GM23338 (cell line): ENCODE data around the gene MOCS3.

Experiments
- CREB1 ChIP-seq: fragments of 250-450 bp; sonication (Bioruptor Pico); IDR thresholded peaks from 2 replicates; pipeline ENCODE4 v1.5.0; 2020; ENCODE audit warnings: low read depth, mild to moderate bottlenecking, moderate library complexity
- EZH2 ChIP-seq: fragments of 200-600 bp; sonication (generic); IDR thresholded peaks from one replicate; pipeline ENCODE4 v1.8.0; 2017; ENCODE audit warnings: antibody characterized with exemption, mild to moderate bottlenecking, low read depth; ENCODE audit not compliant: unreplicated experiment
- EZH2phosphoT487 ChIP-seq: fragments of 200-600 bp; sonication (generic); IDR thresholded peaks from one replicate; pipeline ENCODE4 v1.8.1; 2018; ENCODE audit warnings: antibody characterized with exemption; ENCODE audit not compliant: unreplicated experiment
- JUNB ChIP-seq: IDR thresholded peaks from one replicate; pipeline ENCODE4 v1.6.1; 2016; ENCODE audit warnings: antibody characterized with exemption; ENCODE audit not compliant: unreplicated experiment
- NANOG ChIP-seq: IDR thresholded peaks from 2 replicates; pipeline ENCODE4 v1.6.1; 2016; ENCODE audit warnings: antibody characterized with exemption, borderline replicate concordance
- POLR2AphosphoS5 ChIP-seq: IDR thresholded peaks from 2 replicates; pipeline ENCODE4 v1.6.1; 2016; ENCODE audit warnings: antibody characterized with exemption, low read depth
- STAT1 ChIP-seq: IDR thresholded peaks from one replicate; pipeline ENCODE4 v1.6.1; 2016; ENCODE audit warnings: antibody characterized with exemption; ENCODE audit not compliant: unreplicated experiment
- ZNF114 ChIP-seq: fragments of 250-450 bp; sonication (Bioruptor Pico); IDR thresholded peaks from 2 replicates; pipeline ENCODE4 v1.5.0; 2020; ENCODE audit warnings: mild to moderate bottlenecking, moderate library complexity
- ZNF331 ChIP-seq: fragments of 250-450 bp; sonication (Bioruptor Pico); IDR thresholded peaks from 2 replicates; pipeline ENCODE4 v1.5.0; 2020; ENCODE audit warnings: low read depth, mild to moderate bottlenecking, moderate library complexity
- TF ChIP-seq, protein P1 (sequence below): fragments of 250-450 bp; sonication (Bioruptor Pico); IDR thresholded peaks from 2 replicates; pipeline ENCODE4 v1.5.0; 2020; ENCODE audit warnings: mild to moderate bottlenecking, moderate library complexity
- TF ChIP-seq, protein P2 (sequence below), 2 experiments: fragments of 200-600 bp in 1 of 2; sonication (generic) in 1 of 2; conservative IDR thresholded peaks; 2 replicates each; pipeline versions ENCODE4 v1.5.1 to v1.6.1; 2016 to 2017; ENCODE audit warnings: antibody characterized with exemption in 2 of 2, low read depth in 2 of 2, mild to moderate bottlenecking in 2 of 2, moderate library complexity in 1 of 2
- TF ChIP-seq, protein P3 (sequence below): IDR thresholded peaks from one replicate; pipeline ENCODE4 v1.6.1; 2018; ENCODE audit warnings: antibody characterized with exemption; ENCODE audit not compliant: unreplicated experiment
- TF ChIP-seq, protein P4 (sequence below): IDR thresholded peaks from 2 replicates; pipeline ENCODE4 v1.6.1; 2016; ENCODE audit warnings: antibody characterized with exemption

DNA sequence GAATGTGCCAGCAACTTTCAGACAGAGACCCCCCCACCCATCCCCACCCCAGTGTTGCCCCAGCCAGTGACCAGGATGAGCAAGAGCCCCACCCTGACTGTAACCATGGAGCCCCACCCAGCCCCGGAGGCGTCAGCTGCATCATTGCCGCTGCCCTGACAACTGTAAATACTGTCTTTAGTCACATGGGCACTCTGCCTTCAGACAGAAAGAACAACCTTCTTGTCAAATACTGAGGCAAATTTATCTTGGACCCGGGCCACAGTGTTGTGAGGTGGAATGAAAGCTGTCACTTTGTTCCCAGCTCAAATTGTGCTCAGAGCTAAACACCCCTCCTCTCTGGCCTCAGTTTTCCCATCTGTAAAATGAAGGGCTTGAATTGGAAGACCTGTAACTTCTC lies 23.7 kb downstream of the MOCS3 start:
- no peak for TF ChIP-seq POLR2AphosphoS5
- TF ChIP-seq, protein P1, sequence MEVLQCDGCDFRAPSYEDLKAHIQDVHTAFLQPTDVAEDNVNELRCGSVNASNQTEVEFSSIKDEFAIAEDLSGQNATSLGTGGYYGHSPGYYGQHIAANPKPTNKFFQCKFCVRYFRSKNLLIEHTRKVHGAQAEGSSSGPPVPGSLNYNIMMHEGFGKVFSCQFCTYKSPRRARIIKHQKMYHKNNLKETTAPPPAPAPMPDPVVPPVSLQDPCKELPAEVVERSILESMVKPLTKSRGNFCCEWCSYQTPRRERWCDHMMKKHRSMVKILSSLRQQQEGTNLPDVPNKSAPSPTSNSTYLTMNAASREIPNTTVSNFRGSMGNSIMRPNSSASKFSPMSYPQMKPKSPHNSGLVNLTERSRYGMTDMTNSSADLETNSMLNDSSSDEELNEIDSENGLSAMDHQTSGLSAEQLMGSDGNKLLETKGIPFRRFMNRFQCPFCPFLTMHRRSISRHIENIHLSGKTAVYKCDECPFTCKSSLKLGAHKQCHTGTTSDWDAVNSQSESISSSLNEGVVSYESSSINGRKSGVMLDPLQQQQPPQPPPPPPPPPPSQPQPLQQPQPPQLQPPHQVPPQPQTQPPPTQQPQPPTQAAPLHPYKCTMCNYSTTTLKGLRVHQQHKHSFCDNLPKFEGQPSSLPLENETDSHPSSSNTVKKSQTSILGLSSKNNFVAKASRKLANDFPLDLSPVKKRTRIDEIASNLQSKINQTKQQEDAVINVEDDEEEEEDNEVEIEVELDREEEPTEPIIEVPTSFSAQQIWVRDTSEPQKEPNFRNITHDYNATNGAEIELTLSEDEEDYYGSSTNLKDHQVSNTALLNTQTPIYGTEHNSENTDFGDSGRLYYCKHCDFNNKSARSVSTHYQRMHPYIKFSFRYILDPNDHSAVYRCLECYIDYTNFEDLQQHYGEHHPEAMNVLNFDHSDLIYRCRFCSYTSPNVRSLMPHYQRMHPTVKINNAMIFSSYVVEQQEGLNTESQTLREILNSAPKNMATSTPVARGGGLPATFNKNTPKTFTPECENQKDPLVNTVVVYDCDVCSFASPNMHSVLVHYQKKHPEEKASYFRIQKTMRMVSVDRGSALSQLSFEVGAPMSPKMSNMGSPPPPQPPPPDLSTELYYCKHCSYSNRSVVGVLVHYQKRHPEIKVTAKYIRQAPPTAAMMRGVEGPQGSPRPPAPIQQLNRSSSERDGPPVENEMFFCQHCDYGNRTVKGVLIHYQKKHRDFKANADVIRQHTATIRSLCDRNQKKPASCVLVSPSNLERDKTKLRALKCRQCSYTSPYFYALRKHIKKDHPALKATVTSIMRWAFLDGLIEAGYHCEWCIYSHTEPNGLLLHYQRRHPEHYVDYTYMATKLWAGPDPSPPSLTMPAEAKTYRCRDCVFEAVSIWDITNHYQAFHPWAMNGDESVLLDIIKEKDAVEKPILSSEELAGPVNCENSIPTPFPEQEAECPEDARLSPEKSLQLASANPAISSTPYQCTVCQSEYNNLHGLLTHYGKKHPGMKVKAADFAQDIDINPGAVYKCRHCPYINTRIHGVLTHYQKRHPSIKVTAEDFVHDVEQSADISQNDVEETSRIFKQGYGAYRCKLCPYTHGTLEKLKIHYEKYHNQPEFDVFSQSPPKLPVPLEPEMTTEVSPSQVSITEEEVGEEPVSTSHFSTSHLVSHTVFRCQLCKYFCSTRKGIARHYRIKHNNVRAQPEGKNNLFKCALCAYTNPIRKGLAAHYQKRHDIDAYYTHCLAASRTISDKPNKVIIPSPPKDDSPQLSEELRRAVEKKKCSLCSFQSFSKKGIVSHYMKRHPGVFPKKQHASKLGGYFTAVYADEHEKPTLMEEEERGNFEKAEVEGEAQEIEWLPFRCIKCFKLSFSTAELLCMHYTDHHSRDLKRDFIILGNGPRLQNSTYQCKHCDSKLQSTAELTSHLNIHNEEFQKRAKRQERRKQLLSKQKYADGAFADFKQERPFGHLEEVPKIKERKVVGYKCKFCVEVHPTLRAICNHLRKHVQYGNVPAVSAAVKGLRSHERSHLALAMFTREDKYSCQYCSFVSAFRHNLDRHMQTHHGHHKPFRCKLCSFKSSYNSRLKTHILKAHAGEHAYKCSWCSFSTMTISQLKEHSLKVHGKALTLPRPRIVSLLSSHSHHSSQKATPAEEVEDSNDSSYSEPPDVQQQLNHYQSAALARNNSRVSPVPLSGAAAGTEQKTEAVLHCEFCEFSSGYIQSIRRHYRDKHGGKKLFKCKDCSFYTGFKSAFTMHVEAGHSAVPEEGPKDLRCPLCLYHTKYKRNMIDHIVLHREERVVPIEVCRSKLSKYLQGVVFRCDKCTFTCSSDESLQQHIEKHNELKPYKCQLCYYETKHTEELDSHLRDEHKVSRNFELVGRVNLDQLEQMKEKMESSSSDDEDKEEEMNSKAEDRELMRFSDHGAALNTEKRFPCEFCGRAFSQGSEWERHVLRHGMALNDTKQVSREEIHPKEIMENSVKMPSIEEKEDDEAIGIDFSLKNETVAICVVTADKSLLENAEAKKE (CRISPR knock-in tag) = no peak
- no peak for TF ChIP-seq EZH2
- TF ChIP-seq, protein P2, sequence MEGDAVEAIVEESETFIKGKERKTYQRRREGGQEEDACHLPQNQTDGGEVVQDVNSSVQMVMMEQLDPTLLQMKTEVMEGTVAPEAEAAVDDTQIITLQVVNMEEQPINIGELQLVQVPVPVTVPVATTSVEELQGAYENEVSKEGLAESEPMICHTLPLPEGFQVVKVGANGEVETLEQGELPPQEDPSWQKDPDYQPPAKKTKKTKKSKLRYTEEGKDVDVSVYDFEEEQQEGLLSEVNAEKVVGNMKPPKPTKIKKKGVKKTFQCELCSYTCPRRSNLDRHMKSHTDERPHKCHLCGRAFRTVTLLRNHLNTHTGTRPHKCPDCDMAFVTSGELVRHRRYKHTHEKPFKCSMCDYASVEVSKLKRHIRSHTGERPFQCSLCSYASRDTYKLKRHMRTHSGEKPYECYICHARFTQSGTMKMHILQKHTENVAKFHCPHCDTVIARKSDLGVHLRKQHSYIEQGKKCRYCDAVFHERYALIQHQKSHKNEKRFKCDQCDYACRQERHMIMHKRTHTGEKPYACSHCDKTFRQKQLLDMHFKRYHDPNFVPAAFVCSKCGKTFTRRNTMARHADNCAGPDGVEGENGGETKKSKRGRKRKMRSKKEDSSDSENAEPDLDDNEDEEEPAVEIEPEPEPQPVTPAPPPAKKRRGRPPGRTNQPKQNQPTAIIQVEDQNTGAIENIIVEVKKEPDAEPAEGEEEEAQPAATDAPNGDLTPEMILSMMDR (conservative IDR thresholded peaks at IDR 0.05; ENCODE audit: low read depth in 2 of 2) = no peak
- TF ChIP-seq EZH2phosphoT487 = no peak
- TF ChIP-seq, protein P3, sequence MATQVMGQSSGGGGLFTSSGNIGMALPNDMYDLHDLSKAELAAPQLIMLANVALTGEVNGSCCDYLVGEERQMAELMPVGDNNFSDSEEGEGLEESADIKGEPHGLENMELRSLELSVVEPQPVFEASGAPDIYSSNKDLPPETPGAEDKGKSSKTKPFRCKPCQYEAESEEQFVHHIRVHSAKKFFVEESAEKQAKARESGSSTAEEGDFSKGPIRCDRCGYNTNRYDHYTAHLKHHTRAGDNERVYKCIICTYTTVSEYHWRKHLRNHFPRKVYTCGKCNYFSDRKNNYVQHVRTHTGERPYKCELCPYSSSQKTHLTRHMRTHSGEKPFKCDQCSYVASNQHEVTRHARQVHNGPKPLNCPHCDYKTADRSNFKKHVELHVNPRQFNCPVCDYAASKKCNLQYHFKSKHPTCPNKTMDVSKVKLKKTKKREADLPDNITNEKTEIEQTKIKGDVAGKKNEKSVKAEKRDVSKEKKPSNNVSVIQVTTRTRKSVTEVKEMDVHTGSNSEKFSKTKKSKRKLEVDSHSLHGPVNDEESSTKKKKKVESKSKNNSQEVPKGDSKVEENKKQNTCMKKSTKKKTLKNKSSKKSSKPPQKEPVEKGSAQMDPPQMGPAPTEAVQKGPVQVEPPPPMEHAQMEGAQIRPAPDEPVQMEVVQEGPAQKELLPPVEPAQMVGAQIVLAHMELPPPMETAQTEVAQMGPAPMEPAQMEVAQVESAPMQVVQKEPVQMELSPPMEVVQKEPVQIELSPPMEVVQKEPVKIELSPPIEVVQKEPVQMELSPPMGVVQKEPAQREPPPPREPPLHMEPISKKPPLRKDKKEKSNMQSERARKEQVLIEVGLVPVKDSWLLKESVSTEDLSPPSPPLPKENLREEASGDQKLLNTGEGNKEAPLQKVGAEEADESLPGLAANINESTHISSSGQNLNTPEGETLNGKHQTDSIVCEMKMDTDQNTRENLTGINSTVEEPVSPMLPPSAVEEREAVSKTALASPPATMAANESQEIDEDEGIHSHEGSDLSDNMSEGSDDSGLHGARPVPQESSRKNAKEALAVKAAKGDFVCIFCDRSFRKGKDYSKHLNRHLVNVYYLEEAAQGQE = no peak
- TF ChIP-seq STAT1 = no peak
- no peak for TF ChIP-seq ZNF331 (CRISPR knock-in tag)
- no peak for TF ChIP-seq CREB1 (CRISPR knock-in tag)
- TF ChIP-seq JUNB = no peak
- TF ChIP-seq NANOG = no peak
- TF ChIP-seq, protein P4, sequence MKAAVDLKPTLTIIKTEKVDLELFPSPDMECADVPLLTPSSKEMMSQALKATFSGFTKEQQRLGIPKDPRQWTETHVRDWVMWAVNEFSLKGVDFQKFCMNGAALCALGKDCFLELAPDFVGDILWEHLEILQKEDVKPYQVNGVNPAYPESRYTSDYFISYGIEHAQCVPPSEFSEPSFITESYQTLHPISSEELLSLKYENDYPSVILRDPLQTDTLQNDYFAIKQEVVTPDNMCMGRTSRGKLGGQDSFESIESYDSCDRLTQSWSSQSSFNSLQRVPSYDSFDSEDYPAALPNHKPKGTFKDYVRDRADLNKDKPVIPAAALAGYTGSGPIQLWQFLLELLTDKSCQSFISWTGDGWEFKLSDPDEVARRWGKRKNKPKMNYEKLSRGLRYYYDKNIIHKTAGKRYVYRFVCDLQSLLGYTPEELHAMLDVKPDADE = no peak
- TF ChIP-seq ZNF114 (CRISPR knock-in tag) = no peak
